Neural cell (in vitro differentiated cells): Measurements from ENCODE around the gene SPRYD3.

ENCODE experiments used
- TF ChIP-seq, protein P1 (sequence below): fragments of 450-650 bp; IDR thresholded peaks from 2 replicates; pipeline ENCODE4 v1.5.1; 2014; ENCODE audit warnings: antibody characterized with exemption, mild to moderate bottlenecking, moderate library complexity; ENCODE audit not compliant: poor library complexity, severe bottlenecking
- TF ChIP-seq, protein P2 (sequence below): IDR thresholded peaks from 2 replicates; pipeline ENCODE4 v1.6.1; 2012; ENCODE audit warnings: borderline replicate concordance

DNA sequence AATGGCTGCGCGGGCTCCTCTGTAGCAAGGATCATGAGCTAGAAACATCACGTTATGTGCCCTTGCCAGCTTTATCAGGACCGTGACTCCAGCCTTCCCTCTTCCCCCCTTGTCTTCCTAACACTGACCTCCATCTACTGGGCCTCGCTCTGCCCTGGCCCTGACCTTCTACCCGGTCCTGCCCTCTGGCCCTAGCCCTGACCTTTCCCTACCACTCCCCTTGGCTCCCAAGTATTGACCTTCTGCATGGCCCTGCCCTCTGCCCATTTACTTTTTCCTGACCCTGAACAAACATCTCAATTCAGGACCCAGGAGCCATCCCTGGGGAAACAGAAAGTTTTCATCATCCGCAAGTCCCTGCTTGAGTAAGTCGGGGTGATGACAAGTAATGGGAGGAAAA is 26.1 kb upstream of the SPRYD3 start:
- TF ChIP-seq, protein P1, sequence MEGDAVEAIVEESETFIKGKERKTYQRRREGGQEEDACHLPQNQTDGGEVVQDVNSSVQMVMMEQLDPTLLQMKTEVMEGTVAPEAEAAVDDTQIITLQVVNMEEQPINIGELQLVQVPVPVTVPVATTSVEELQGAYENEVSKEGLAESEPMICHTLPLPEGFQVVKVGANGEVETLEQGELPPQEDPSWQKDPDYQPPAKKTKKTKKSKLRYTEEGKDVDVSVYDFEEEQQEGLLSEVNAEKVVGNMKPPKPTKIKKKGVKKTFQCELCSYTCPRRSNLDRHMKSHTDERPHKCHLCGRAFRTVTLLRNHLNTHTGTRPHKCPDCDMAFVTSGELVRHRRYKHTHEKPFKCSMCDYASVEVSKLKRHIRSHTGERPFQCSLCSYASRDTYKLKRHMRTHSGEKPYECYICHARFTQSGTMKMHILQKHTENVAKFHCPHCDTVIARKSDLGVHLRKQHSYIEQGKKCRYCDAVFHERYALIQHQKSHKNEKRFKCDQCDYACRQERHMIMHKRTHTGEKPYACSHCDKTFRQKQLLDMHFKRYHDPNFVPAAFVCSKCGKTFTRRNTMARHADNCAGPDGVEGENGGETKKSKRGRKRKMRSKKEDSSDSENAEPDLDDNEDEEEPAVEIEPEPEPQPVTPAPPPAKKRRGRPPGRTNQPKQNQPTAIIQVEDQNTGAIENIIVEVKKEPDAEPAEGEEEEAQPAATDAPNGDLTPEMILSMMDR: no peak
- TF ChIP-seq, protein P2, sequence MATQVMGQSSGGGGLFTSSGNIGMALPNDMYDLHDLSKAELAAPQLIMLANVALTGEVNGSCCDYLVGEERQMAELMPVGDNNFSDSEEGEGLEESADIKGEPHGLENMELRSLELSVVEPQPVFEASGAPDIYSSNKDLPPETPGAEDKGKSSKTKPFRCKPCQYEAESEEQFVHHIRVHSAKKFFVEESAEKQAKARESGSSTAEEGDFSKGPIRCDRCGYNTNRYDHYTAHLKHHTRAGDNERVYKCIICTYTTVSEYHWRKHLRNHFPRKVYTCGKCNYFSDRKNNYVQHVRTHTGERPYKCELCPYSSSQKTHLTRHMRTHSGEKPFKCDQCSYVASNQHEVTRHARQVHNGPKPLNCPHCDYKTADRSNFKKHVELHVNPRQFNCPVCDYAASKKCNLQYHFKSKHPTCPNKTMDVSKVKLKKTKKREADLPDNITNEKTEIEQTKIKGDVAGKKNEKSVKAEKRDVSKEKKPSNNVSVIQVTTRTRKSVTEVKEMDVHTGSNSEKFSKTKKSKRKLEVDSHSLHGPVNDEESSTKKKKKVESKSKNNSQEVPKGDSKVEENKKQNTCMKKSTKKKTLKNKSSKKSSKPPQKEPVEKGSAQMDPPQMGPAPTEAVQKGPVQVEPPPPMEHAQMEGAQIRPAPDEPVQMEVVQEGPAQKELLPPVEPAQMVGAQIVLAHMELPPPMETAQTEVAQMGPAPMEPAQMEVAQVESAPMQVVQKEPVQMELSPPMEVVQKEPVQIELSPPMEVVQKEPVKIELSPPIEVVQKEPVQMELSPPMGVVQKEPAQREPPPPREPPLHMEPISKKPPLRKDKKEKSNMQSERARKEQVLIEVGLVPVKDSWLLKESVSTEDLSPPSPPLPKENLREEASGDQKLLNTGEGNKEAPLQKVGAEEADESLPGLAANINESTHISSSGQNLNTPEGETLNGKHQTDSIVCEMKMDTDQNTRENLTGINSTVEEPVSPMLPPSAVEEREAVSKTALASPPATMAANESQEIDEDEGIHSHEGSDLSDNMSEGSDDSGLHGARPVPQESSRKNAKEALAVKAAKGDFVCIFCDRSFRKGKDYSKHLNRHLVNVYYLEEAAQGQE: no peak
